RPMI8226 (cell line): ENCODE results near the gene KLHL22.
A peak's percentile ranks its signal among the peaks of the same experiment; 100 is the strongest.
"Not testable (repeated sequence)": the region's sequence is repeated elsewhere in the genome, so short reads cannot be mapped to it uniquely, and the experiment has no call there.

Experiments
- DNase-seq: peaks from one replicate; pipeline ENCODE4 v3.0.0-alpha.2; 2015

Gene KLHL22

DNA sequence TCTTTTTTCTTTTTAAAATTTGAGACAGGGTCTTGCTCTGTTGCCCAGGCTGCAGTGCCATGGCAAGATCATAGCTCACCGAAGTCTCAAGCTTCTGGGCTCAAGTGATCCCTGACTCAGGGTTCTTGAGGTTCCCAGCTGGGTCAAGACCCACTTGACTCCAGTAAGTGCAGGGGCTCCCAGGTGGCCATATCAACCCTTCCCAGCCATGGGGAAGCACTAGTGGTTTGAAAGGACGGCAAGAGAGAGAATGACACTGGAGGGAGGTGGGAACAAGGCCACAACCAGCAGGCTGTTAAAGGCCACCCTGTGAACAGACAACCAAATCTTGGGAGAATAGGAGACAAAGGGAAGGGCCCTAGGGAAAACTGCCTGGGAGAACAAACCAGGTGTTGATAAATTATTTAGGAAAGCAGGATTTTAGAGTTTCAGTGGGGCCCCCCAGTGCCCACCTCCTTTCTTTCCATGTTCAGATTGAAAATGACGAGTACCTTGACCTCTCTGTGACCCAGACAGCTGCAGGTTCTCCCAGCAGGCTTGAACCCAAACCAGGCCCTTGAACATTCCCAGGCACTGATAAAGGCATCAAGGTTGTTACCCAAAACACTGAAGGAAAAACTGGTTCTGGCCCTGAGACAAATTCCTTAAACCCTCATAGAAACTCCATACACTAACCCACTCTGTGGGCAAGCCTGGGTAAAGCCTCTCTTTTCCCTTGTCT is 28.8 kb downstream of the KLHL22 start:
- DNase-seq = no peak

DNA sequence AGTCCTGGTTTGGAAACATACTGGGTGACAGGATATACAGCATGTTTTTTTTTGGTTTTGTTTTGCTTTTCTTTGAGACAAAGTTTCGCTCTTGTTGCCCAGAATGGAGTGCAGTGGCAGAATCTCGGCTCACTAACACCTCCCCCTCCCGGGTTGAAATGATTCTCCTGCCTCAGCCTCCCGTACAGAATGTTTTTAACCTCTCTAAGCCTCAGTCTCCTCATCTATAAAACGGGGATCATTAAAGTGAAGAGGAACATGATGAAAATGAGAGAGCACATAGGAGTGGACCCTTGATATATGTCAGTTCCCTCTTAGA is 29.9 kb downstream of the KLHL22 start:
- DNase-seq = no peak

DNA sequence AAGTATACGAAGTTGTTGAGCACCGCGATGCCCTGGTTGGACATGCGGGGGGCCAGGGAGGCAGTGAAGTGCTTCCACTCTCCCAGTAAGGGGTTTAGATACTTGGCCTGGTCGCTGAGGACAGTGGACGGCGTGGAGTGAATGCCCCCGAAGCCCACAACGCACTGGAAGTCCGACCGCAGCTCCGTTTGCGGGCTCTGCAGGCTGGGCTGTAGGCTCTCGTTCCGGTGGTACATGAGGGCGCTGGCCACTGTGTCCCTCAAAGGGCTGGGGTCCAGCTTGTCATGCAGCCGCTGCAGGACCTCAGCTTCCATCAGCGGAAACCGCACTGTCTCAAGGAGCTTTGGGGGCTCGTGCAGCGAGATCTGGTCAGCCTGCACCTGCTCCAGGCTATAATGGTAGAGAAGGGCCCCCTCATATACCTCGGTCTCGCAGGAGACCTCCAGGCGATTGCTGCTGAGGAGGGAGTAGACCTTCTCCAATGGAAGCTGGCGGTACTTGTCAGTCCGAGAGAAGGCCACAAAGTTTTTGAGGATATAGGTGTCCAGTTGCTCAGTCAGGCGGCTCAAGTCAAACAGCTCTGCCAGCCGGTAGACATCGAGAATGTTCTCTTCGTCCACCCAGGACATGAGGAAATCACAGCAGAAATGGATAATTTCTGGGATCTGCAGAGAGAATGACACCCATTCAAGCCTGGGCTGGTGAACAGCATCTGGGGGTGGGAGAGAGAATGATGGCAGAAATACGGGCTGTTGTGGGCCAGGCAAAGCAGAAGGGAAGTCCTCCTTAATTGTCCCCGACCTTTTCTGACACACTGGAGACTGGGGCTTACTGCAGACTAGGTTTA is 30.5 kb downstream of the KLHL22 start:
- DNase-seq = no peak

DNA sequence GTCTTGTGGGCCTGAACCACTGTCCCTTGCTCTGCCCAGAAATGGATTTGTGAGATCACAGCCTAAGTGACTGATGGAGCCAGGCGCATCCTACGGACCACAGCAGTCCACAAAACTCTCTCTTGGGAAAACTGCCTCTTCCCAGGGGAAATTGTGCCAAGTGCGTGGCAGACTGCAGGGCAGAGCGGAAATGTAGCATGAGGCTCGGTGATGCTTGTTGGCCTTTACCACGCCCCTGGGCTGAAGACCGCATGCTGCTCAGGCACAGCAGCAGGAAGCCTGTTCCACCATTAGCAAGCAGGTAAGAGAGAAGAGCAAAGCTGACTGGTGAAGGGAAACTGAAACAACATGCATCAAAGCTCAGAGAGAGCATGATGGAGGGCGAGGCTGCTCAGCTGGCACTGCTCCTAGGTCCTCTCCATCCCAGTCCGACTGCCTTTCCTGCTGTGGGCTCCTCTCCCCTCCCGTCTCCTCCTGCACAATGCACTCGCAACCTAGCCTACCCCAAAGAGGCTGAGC is 31.4 kb downstream of the KLHL22 start:
- no peak for DNase-seq

DNA sequence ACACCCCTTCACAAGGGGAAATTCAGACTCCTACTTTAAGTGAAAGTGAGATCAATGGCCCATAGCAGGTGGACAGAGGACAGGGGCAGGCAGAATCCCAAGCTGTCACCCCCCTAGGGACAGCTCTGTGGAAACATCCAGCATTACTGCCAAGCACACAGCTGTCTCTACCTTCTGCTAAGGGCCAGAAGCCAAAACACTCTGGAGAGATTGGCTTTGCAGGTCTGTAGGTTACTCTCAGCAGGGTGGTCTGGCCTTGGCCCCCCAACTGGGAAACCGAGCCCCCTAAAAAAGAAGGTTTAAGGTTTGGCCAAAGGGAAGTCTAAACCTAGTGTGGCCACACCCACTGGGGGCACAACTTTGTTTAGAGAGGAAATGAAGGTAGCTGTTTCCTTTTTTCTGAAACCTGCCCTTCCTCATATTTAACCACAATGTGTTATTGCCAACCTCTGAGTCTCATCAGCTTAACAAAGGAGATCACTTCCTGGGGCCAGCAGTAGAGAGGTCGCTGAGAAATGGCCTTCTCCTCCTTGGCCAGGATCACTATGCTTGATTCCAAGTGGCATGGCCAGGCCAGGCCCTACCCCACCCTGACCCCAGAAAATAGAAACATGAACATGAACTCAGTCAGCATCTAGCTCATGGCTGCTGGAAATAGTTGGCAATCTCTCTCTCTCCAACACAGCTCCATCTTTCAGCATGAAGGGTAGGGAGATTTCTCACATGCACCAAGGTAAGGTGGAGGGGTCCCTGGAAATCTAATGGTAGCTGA is 32.1 kb downstream of the KLHL22 start:
- DNase-seq = peak; percentile 8

DNA sequence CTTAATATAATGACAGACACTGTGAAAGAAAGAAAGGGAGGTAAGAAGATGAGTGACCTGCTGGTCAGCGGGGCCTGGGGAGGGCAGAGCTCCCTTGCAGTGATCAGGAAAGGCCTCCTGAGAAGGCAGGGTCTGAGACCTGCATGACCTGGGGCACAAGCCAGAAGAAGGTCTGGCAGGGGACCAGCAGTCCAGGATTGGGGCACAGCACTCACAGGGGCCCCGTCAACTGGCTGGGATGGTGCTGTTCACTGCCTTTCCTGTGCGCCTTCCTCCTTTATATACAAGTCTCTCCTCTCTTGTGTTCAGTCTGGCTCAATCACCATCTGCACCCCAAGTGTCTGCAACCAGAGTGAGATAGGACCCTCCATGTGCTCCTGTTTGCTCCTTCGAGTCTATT is 35.7 kb downstream of the KLHL22 start:
- DNase-seq = no peak

DNA sequence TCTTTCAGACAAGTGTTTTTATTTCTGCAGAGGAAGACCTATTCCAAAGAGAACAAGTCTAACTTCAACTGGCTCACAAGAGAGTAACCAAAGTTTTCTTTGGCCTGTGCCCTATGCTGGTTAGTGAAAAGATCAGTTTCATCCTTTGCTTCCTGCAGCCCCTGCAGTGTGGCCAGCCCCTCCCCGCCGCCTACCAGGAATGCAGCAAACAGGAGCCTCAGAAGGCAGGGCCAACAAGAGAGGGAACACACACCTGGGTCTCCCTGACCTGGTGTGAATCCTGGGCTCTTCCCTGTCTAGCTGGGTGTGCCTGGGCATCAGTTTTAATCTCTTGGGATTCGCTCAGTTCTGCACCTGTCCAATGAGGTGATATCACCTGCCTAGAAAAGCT is 36.4 kb downstream of the KLHL22 start:
- no peak for DNase-seq

DNA sequence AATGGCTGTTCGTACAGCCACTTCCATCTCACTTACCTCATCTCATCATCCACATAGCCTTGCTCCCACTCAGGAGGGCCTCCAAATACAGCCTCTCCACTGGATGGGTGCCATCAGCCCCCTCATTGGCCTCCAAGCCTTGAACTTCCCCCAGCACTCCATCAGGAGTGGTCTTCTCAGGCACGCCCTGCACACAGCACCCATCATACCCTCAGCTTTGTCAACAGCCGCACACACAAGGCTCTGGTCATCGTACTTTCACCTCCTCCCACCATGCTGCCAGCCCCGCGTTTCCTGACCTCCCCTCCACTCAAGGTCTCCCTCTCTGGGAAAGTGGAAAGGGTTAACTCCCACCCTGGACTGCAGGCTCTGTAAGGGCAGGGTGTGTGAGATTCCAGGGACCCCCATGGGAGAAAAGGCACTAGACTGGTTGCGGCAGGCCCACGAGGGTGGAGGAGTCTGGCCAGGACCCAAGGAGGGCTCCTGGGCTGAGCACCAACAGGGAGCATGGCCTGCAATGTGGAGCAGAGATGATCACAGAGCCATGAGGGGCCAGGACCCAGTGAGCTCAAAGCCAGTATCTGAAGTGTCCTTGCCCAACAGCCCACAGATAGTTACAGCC is 37.0 kb downstream of the KLHL22 start:
- DNase-seq = no peak

DNA sequence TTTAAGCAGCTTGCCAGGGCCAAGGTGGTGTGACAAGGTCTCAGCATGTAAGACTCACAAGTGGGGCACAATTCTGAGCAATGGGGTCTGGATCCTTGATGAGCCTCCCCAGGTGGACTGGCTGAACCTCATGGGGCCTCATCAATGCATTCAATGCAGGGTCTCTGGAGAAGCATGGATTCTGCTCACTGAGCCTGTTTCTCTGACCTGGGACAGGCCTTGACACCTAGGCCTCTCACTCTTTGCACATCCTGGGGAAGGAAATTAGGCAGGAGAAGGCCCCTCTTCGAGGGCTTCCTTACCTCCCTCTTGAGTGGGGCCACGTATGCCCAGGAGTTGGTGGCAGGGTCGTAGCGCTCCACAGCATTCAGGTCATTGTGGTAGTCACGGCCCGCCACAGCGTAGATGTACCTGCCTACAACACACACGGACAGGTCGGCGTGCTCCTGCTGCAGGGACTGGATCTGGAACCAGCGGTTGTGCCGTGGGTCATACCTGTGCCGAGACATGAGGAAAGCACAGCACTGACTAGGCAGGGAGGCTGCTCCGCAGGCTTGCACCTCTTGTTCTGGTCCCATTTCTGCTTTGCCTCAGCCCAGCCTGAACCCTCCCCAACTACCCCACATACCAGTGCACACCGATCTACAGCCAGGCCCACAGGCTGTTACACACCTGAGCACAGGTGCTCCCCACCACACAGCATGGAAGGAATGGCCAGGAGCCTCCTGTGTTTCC is 37.9 kb downstream of the KLHL22 start:
- DNase-seq = no peak

DNA sequence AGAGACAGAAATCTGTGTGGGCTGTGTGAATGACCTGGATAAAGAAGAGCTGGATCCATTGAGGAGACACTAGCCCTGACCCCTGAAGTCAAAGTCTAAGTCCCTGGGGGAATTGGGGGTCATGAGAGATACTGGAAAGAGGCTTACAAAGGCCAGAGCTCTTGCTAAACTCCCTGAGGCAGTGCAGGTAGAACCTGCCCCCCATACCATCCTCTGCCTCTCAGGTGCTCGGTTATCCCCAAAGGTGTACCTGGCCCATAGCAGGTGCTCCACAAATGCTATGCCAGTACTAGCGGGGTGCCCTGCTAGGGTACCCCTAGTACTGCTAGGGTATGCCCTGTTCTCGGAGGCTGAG is 38.9 kb downstream of the KLHL22 start:
- no peak for DNase-seq

DNA sequence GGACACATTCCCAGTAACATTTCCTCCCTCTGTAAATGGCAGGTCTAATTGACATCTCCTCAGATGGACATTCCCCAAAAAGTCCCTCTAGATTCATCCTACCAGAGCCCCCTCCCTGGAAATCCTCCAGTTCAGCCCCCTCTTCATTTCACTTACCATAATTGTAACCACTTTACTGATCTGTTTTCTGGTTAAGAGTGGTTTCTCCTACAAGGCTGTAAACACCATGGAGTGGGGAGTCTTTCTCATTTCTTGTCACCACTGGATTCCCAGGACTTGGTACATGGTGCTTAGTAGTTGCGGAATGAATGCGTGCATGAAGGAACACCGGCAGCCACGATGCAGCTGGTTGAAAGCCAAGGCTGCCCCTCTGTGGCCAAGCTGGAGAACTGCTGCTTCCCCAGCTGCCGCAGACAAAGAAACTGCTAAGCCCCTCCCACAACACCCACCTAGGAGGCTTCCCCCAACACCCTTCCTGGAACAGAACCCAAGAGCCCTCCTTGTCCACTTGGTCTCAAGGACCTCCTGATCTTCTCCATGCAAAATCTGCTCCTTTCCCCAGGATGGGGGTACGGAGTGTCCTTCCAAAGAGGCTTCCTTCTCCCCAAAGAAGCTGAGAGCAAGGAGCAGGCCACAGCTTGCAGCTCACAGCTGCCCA is 39.4 kb downstream of the KLHL22 start:
- peak; percentile 38 for DNase-seq

DNA sequence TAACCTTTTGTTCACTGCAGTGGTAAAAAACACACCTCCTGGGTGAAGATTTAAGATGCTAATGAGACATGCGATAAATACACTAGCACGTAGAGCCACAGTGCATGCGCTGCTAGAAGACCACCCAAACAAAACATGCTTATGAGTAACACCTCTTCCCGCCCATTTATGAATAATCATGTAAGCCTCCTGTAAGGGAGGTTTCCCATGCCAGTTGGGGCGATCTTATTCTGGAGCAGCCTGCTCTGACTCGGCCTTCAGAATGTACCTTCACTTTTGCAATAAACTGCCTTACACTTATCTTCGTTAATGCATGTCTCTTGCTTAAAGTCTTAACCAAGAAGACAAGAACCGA is 39.9 kb downstream of the KLHL22 start:
- DNase-seq = no peak

DNA sequence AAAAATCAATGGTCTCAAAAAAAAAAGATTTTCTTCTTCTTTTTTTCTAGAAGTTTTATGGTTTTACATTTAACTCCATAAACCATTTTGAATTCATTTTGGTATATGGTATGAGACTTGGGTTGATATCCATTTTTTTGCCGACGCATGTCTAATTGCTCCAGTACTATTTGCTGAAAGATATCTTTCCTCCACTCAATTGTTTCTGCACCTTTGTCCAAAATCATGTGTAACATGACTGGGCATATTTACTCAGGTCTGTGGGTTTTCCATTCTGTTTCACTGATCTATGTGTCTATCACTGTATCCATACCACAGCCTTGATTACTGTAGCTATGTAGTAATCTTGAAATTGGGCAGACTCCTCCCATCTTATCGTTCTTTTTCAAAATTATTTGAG is 42.4 kb downstream of the KLHL22 start:
- no peak for DNase-seq

DNA sequence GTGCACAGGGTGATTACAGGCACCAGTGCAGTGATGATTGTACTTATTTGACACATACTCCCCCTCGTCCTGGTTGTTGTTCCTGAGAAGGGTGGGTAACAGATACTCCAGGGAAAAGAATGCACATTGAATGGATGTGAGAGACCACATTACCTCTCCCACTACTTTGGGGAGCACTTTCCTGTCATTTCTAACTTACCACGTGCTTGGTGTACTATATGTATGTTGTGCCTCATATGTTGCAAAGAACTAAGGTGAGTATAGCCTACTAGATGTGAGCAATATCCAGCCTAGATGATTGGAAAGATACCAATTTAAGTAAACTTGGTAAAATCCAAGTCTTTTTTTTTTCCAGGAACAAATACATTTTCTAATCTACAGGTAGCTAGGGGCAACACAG is 43.7 kb downstream of the KLHL22 start:
- DNase-seq = no peak

DNA sequence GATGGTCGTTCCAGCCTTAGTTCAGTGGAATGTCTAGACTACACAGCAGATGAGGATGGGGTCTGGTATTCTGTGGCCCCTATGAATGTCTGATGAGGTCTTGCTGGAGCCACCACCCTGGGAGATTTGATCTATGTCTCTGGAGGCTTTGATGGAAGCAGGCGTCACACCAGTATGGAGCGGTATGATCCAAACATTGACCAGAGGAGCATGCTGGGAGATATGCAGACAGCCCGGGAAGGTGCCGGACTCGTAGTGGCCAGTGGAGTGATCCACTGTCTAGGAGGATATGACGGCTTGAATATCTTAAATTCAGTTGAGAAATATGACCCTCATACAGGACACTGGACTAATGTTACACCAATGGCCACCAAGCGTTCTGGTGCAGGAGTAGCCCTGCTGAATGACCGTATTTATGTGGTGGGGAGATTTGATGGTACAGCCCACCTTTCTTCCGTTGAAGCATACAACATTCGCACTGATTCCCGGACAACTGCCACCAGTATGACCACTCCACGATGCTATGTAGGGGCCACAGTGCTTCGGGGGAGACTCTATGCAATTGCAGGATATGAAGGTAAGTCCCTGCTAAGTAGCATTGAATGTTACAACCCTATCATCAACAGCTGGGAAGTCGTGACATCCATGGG is 44.3 kb downstream of the KLHL22 start:
- not testable (repeated sequence) for DNase-seq

DNA sequence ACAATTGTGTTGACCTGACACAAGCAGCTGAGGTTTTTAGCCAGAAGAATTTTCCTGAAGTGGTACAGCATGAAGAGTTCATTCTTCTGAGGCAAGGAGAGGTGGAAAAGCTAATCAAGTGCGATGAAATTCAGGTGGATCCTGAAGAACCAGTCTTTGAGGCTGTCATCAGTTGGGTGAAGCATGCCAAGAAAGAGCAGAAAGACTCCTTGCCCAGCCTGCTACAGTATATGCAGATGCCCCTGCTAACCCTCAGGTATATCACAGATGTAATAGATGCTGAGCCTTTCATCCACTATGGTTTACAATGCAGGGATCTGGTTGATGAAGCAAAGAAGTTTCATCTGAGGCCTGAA is 45.1 kb downstream of the KLHL22 start:
- no peak for DNase-seq

DNA sequence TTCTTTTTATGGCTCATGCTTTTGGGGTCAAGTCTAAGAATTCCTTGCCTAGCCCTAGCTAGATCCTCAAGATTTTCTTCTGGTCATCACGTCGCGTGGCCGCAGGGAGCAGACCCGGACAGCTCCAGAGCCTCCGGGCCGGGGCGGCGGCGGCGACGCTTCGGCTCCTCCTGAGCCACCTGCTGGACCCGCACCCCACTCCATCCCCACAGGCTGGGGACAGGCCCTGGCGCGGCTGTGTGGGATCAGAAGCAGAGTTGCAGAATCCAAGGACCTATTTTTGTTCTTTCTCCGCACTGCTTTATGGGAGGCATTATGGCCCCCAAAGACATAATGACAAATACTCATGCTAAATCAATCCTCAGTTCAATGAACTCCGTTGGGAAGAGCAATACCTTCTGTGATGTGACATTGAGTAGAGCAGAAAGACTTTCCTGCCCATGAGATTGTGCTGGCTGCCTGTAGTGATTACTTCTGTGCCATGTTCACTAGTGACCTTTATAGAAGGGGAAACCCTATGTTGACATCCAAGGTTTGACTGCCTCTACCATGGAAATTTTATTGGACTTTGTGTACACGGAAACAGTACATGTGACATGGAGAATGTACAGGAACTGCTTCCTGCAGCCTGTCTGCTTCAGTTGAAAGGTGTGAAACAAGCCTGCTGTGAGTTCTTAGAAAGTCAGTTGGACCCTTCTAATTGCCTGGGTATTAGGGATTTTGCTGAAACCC is 45.6 kb downstream of the KLHL22 start:
- DNase-seq = no peak

DNA sequence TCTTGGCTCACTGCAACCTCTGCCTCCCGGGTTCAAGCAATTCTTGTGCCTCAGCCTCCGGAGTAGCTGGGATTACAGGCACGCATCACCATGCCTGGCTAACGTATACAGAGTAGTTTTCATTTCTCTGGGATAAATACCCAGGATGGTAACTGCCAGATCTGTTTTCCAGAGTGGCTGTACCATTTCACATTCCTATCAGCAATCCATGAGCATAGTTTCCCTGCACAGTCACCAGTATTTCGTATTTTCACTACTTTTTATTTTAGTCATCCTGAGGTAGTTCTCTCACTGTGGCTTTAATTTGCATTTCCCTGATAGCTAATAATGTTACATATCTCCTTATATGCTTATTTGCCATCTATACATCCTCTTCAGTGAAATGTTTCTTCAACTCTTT is 47.0 kb downstream of the KLHL22 start:
- no peak for DNase-seq

DNA sequence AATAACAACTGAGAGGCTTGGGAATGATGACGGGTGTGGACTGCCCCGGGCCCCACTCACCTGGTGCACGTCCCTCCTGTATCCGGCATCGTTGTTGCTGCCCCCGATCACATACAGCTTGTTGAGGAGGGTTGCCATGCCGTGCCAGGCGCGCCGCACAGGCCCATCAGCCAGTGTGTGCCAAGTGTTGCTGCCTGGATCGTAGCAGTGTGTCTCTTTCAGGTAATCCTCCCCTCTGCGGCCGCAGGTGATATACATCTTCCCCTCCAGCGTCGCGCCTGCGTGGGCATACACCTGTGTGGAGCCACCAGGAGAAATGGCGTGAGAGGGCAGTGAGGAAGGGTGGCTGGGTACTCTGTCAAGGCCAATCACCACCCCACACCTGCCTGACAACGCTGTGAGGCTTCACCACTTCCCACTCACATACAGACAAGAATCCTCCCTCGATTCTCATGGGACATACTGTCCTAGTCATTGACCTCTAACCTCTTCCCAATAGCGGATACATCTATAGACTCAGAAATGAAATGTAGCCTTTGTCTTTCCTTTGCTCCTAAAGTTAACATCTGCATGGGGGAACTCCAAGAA is 49.1 kb downstream of the KLHL22 start:
- no peak for DNase-seq

DNA sequence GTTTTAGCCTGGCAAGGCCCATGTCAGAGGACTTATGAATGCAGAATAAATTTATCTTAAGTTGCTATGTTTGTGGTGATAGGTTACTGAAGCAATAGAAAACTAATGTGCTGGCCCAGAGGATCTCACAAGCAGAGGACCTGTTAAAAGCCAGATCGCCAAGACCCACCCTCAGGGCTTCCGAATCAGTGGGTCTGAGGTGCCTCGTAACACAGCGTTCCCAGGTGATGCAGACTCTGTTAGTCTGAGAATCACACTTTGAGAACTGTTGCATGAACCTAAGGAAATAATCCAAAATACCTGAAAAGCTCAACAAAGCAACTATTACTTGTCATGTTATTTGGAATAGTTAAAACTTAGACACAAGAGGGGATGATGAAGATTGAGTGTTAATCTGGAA is 51.3 kb downstream of the KLHL22 start:
- no peak for DNase-seq
